Kidney epithelial cell (primary cell): ENCODE measurements around the gene PLCB1. TPM values are rescaled to one million over a fixed set of nuclear protein-coding genes. Genes with fewer than 3 reads are reported as not detected.
"Not testable (repeated sequence)": the region's sequence is repeated elsewhere in the genome, so short reads cannot be mapped to it uniquely, and the experiment has no call there.

ENCODE experiments used
- DNase-seq: peaks from one replicate; pipeline ENCODE4 v3.0.0-alpha.2; 2010; ENCODE audit warnings: low read depth
- H3K27me3 ChIP-seq: 2 replicates; pipeline ENCODE4 v1.6.0; 2011; ENCODE audit warnings: low read length; ENCODE audit not compliant: control insufficient read depth, insufficient read depth
- H3K36me3 ChIP-seq: 2 replicates; pipeline ENCODE4 v1.5.1; 2011; ENCODE audit warnings: low read length; ENCODE audit not compliant: control insufficient read depth, insufficient read depth
- H3K4me3 ChIP-seq: 2 replicates; pipeline ENCODE4 v1.5.1; 2011; ENCODE audit warnings: low read depth, mild to moderate bottlenecking, control low read depth, low read length
- total RNA-seq: library from RNA; depleted of rRNA; stranded (reverse); fragments of >200 nt; gene quantifications from 2 replicates; pipeline ENCODE4 v1.2.3, GENCODE V29; 2015
- TF ChIP-seq, protein P1 (sequence below): IDR thresholded peaks from 2 replicates; pipeline ENCODE4 v1.5.1; 2011; ENCODE audit warnings: mild to moderate bottlenecking, moderate library complexity, low read length, control low read depth, inconsistent platforms; ENCODE audit not compliant: insufficient read depth, poor library complexity, severe bottlenecking

Gene PLCB1
- total RNA-seq, 1 donor from 2014 or later, result 5.1 TPM

GRCh38 chr20:8464368-8464767 is 332.3 kb downstream of the PLCB1 start:
- Histone ChIP-seq H3K36me3 (no peaks in the 10 kb centered on the region), H3K27me3 (no peaks in the 10 kb centered on the region), H3K4me3 (no peak overlapping the region)
- no peak for DNase-seq
- TF ChIP-seq, protein P1, sequence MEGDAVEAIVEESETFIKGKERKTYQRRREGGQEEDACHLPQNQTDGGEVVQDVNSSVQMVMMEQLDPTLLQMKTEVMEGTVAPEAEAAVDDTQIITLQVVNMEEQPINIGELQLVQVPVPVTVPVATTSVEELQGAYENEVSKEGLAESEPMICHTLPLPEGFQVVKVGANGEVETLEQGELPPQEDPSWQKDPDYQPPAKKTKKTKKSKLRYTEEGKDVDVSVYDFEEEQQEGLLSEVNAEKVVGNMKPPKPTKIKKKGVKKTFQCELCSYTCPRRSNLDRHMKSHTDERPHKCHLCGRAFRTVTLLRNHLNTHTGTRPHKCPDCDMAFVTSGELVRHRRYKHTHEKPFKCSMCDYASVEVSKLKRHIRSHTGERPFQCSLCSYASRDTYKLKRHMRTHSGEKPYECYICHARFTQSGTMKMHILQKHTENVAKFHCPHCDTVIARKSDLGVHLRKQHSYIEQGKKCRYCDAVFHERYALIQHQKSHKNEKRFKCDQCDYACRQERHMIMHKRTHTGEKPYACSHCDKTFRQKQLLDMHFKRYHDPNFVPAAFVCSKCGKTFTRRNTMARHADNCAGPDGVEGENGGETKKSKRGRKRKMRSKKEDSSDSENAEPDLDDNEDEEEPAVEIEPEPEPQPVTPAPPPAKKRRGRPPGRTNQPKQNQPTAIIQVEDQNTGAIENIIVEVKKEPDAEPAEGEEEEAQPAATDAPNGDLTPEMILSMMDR, result no peak

GRCh38 chr20:8466781-8467180 is 334.7 kb downstream of the PLCB1 start:
- DNase-seq, H3K27me3 ChIP-seq: not testable (repeated sequence)

GRCh38 chr20:8470156-8470555 is 338.1 kb downstream of the PLCB1 start:
- H3K27me3 ChIP-seq, result no peaks in the 10 kb centered on the region
- TF ChIP-seq, protein P1, result no peak
- H3K36me3 ChIP-seq, result no peaks in the 10 kb centered on the region
- no peak overlapping the region for H3K4me3 ChIP-seq
- DNase-seq, result no peak

More at GRCh38 chr20:8466781-8467180, 334.7 kb downstream of the PLCB1 start:
- not testable (repeated sequence) for H3K36me3 ChIP-seq, H3K4me3 ChIP-seq

DNA sequence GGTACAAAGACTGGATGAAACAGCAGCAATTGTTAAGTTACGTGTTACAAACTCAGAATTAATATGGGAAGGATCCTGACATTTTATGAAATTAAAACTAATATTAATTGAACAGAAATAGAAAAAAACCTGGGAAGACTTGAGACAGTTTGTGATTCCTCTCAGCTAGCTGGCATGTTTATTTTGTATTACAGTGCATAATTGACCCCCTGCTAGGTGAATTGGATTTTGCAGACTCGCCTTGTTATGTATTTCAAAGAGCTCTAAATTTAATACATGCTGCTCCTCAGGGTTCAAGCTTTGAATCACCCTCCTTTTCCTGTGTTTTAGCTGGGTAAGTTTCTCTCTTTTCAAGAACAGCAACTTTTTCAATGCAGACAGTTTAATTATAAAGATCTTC is 339.4 kb downstream of the PLCB1 start:
- DNase-seq, result no peak
- H3K4me3 ChIP-seq, result no peak overlapping the region
- no peaks in the 10 kb centered on the region for H3K36me3 ChIP-seq
- no peaks in the 10 kb centered on the region for H3K27me3 ChIP-seq
- TF ChIP-seq, protein P1, result no peak

- Histone ChIP-seq H3K36me3 (no peaks in the 10 kb centered on the region), H3K4me3 (no peak overlapping the region), H3K27me3 (no peaks in the 10 kb centered on the region)
- DNase-seq, result no peak
- TF ChIP-seq, protein P1, result no peak
Observed at GRCh38 chr20:8473459-8473858, 341.4 kb downstream of the PLCB1 start.

DNA sequence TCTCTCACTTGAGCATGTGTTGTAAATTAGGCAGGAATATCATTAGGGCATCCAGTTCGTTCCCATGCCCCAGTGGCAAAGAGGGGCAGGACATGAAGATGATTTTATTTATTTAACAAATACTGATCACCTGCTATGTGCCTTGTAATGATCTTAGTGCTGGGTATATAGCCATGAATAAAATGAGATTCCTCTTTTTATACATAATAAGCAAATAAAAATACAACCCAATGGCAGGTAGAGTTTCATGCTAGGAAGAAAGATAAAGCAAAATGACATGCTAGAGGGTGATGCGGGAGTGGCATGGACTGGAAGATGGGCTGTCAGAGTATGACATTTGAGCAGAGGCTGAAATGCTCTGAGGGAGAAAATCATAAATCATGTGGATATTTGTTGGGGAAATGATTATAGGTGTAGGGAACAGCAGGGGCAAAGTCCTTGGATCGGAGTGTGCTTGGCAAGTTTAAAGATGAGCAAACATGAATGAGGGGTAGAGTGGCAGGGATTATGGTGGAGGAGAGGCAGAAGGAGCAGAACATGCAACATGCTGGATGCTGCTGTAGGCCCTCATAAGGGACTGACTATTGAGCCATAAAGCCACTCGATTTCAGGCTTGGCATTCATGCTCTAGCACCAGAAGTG is 342.1 kb downstream of the PLCB1 start:
- H3K36me3 ChIP-seq, result no peaks in the 10 kb centered on the region
- no peak for DNase-seq
- no peaks in the 10 kb centered on the region for H3K27me3 ChIP-seq
- H3K4me3 ChIP-seq, result no peak overlapping the region
- TF ChIP-seq, protein P1, result no peak
